Uterus (tissue), 2 donors: Measurements from ENCODE around the gene IDH3B.

ENCODE experiments used
- CTCF ChIP-seq, 4 experiments: fragments of 200-600 bp in 2 of 4; fragments of 450-650 bp in 2 of 4; sonication (generic) in 2 of 4; IDR thresholded peaks; one replicate each; pipeline ENCODE4 v1.5.1; 2016 to 2019; ENCODE audit warnings: antibody characterized with exemption in 4 of 4, mild to moderate bottlenecking in 2 of 4, moderate library complexity in 1 of 4
- POLR2A ChIP-seq, 2 donors: fragments of 450-650 bp; IDR thresholded peaks; one replicate each; pipeline ENCODE4 v1.6.1; 2016; ENCODE audit warnings: antibody characterized with exemption in 2 of 2, mild to moderate bottlenecking in 1 of 2, moderate library complexity in 1 of 2

- TF ChIP-seq CTCF (IDR thresholded peaks at IDR 0.05) (no peak), POLR2A (IDR thresholded peaks at IDR 0.05) (no peak)
These were observed 28.9 kb upstream of the IDH3B start for GRCh38 chr20:2692886-2693285.
